Right lobe of liver (tissue), 4 donors: Measurements from ENCODE around the gene C12orf56.

Experiments
- POLR2A ChIP-seq: fragments of 450-650 bp; IDR thresholded peaks from one replicate; pipeline ENCODE4 v1.6.1; 2017; ENCODE audit warnings: antibody characterized with exemption, mild to moderate bottlenecking
- TF ChIP-seq, protein P1 (sequence below), 4 donors: fragments of 200-600 bp in 3 of 4; fragments of 450-650 bp in 1 of 4; IDR thresholded peaks; one replicate each; pipeline versions ENCODE4 v1.5.1 to v1.8.0; 2016 to 2022; ENCODE audit warnings: antibody characterized with exemption in 4 of 4, mild to moderate bottlenecking in 2 of 4
- donor health status: DM: no; HTN: no; CAD: no.
- donor health status: DM: no; HTN: no; CAD: no.
- donor health status: DM: no; HTN: yes; CAD: no.

DNA sequence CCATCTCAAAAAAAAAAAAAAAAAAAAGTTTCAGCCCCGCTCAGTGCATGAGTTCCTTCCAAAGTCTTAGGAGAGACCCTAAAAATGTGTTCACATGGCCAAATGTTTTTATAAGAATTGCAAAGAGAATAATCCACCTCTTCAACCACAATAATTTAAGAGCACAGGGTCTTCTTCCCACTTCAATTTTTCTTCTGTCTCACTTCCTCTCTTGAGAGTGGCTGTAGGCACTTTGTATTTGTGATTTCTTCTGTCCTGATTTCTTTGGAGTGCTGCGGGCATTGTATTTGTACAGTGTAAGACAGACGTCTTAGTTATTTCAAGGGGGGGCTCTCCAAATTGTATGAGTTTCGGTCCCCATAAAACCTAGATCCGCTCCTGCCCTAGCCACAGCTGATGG, 58.3 kb downstream of the C12orf56 start:
- TF ChIP-seq, protein P1, sequence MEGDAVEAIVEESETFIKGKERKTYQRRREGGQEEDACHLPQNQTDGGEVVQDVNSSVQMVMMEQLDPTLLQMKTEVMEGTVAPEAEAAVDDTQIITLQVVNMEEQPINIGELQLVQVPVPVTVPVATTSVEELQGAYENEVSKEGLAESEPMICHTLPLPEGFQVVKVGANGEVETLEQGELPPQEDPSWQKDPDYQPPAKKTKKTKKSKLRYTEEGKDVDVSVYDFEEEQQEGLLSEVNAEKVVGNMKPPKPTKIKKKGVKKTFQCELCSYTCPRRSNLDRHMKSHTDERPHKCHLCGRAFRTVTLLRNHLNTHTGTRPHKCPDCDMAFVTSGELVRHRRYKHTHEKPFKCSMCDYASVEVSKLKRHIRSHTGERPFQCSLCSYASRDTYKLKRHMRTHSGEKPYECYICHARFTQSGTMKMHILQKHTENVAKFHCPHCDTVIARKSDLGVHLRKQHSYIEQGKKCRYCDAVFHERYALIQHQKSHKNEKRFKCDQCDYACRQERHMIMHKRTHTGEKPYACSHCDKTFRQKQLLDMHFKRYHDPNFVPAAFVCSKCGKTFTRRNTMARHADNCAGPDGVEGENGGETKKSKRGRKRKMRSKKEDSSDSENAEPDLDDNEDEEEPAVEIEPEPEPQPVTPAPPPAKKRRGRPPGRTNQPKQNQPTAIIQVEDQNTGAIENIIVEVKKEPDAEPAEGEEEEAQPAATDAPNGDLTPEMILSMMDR (IDR thresholded peaks at IDR 0.05) = no peak
- no peak for TF ChIP-seq POLR2A
